ENCODE measurements around the gene IQCE. TPM values are rescaled to one million over a fixed set of nuclear protein-coding genes. Genes with fewer than 3 reads are reported as not detected.
A peak's percentile ranks its signal among the peaks of the same experiment; 100 is the strongest.

IQCE gene
- total RNA-seq, 1 experiment from 2014 or later = 16.7 TPM

DNA sequence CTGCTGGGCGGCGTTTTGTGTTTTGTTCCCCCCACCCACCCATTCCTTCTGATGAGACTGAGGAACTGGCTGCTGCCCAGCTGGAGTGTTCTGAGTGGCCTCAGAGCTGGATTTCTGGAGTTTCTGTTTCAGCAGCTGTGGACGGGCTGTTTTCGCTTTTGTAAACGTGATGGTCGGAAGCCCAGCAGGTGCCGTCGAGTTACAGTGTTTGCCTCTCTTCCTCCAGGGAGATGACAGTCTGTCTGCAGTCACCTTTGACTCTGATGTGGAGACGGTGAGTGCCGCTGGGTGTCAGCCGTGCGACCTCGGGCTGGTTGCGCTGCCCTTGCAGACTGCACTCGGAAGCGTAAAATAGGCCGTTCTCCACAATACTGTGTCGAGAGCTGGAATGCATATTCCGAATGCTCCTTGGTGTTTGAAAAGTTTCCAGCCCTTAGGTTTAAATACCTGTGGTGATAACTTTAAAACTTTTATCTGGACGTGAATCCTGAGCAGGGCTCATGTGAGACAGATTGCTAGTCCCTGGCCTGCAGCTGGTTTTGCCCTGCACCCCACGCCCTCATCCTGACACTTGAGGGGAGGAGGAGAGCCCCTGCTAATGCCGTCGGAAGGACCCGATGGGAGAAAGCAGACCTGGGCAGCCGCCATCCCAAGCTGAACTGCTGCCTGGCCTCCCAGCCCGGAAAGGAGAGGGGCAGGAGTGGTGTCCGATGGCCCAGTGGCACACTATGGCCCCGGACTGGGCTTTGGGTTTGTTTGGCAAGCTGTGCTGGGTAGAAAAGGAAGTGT, 8.3 kb downstream of the IQCE start:
- no TSS peak for BruUV-seq (replicated peaks)
- Mint-ChIP-seq H3K27me3 (ENCODE audit: insufficient read depth, unreplicated experiment) (no peaks in the 10 kb centered on the region), H3K9me3 (ENCODE audit: unreplicated experiment) (no peaks in the 10 kb centered on the region), H3K27ac (ENCODE audit: low read depth, unreplicated experiment) (no peak overlapping the region), H3K36me3 (ENCODE audit: insufficient read depth, unreplicated experiment) (peaks cover 21% of the 10 kb centered on the region), H3K4me3 (ENCODE audit: unreplicated experiment) (no peak overlapping the region), H3K4me1 (ENCODE audit: insufficient read depth, unreplicated experiment) (no peaks in the 10 kb centered on the region)
- ChIA-PET POLR2A (interaction anchor here (0.9 kb wide), 1 partner anchor 42 kb away, joined by 4 read pairs; no protein-coding TSS in a partner anchor), CTCF (interaction anchor here (1.0 kb wide), 1 partner anchor 75 kb away, joined by 3 read pairs; no protein-coding TSS in a partner anchor)
- TF ChIP-seq, protein P1, sequence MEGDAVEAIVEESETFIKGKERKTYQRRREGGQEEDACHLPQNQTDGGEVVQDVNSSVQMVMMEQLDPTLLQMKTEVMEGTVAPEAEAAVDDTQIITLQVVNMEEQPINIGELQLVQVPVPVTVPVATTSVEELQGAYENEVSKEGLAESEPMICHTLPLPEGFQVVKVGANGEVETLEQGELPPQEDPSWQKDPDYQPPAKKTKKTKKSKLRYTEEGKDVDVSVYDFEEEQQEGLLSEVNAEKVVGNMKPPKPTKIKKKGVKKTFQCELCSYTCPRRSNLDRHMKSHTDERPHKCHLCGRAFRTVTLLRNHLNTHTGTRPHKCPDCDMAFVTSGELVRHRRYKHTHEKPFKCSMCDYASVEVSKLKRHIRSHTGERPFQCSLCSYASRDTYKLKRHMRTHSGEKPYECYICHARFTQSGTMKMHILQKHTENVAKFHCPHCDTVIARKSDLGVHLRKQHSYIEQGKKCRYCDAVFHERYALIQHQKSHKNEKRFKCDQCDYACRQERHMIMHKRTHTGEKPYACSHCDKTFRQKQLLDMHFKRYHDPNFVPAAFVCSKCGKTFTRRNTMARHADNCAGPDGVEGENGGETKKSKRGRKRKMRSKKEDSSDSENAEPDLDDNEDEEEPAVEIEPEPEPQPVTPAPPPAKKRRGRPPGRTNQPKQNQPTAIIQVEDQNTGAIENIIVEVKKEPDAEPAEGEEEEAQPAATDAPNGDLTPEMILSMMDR (IDR thresholded peaks at IDR 0.05; ENCODE audit: unreplicated experiment) = no peak
- DNase-seq (ENCODE audit: unreplicated experiment) = no peak
- intact Hi-C loops (cut with micrococcal nuclease) = no loop called here

GRCh38 chr7:2567679-2568278, 9.0 kb downstream of the IQCE start:
- intact Hi-C loops (cut with micrococcal nuclease) = no loop called here
- Mint-ChIP-seq H3K9me3 (ENCODE audit: unreplicated experiment) (no peaks in the 10 kb centered on the region), H3K4me1 (ENCODE audit: insufficient read depth, unreplicated experiment) (no peaks in the 10 kb centered on the region), H3K27me3 (ENCODE audit: insufficient read depth, unreplicated experiment) (no peaks in the 10 kb centered on the region), H3K4me3 (ENCODE audit: unreplicated experiment) (no peak overlapping the region), H3K27ac (ENCODE audit: low read depth, unreplicated experiment) (no peak overlapping the region), H3K36me3 (ENCODE audit: insufficient read depth, unreplicated experiment) (peaks cover 21% of the 10 kb centered on the region)
- BruUV-seq (replicated peaks) = no TSS peak
- TF ChIP-seq, protein P1 (IDR thresholded peaks at IDR 0.05; ENCODE audit: unreplicated experiment) = no peak
- peak; percentile 6 for DNase-seq (ENCODE audit: unreplicated experiment)
- POLR2A ChIA-PET = no interaction called here
- CTCF ChIA-PET = interaction anchor here (1.0 to 1.2 kb wide), 2 partner anchors 75 to 103 kb away, joined by 3 to 6 read pairs; no protein-coding TSS in a partner anchor

DNA sequence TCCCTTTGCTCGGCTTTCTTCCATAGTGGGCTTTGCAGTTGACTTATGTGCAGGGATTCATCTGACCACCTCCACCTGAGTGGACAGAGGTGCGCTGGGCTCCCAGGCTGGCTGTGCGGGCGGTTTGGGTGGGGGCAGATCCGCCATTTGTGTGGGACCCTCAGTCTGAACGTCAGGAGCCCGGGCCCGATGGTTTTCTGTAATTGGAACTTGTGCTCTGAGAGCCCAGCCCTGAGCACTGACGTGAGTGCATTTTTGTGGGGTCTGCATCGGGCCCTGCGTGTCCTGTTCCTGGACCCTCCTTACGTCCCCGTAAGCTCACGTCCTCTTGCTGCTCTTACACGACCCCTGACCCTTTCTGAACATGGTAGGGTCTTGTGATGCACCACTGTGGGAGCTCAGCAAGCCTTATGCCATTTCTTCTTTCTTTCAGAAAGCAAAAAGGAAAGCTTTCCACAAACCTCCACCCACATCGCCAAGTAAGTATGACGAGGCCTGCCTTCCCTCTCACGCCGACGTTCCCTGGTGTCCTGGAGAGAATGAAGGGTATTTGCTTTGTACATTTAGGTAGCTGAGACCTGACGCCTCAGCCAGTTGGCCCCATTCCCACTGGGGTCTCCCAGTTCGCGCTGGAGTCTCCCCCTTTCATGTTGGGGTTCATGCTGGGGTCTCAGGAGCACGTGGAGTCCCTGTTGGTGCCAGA, 9.9 kb downstream of the IQCE start:
- TF ChIP-seq, protein P1 (IDR thresholded peaks at IDR 0.05; ENCODE audit: unreplicated experiment) = no peak
- H3K27me3 Mint-ChIP-seq (ENCODE audit: insufficient read depth, unreplicated experiment) = no peaks in the 10 kb centered on the region
- intact Hi-C loops (cut with micrococcal nuclease) = no loop called here
- H3K4me1 Mint-ChIP-seq (ENCODE audit: insufficient read depth, unreplicated experiment) = no peaks in the 10 kb centered on the region
- BruUV-seq (replicated peaks) = no TSS peak
- no peaks in the 10 kb centered on the region for H3K9me3 Mint-ChIP-seq (ENCODE audit: unreplicated experiment)
- no peak overlapping the region for H3K27ac Mint-ChIP-seq (ENCODE audit: low read depth, unreplicated experiment)
- CTCF ChIA-PET = interaction anchor here (0.7 to 1.2 kb wide), 3 partner anchors 74 to 183 kb away, joined by 3 to 6 read pairs (median 5); no protein-coding TSS in a partner anchor
- H3K36me3 Mint-ChIP-seq (ENCODE audit: insufficient read depth, unreplicated experiment) = peaks cover 18% of the 10 kb centered on the region
- no peak for DNase-seq (ENCODE audit: unreplicated experiment)
- POLR2A ChIA-PET = no interaction called here
- H3K4me3 Mint-ChIP-seq (ENCODE audit: unreplicated experiment) = no peak overlapping the region

- BruUV-seq (replicated peaks) = no TSS peak
- Mint-ChIP-seq H3K27ac (ENCODE audit: low read depth, unreplicated experiment) (no peak overlapping the region), H3K4me3 (ENCODE audit: unreplicated experiment) (no peak overlapping the region), H3K27me3 (ENCODE audit: insufficient read depth, unreplicated experiment) (no peaks in the 10 kb centered on the region), H3K9me3 (ENCODE audit: unreplicated experiment) (no peaks in the 10 kb centered on the region), H3K4me1 (ENCODE audit: insufficient read depth, unreplicated experiment) (no peaks in the 10 kb centered on the region), H3K36me3 (ENCODE audit: insufficient read depth, unreplicated experiment) (peaks cover 14% of the 10 kb centered on the region)
- intact Hi-C loops (cut with micrococcal nuclease) = no loop called here
- TF ChIP-seq, protein P1 (IDR thresholded peaks at IDR 0.05; ENCODE audit: unreplicated experiment) = no peak
- ChIA-PET POLR2A (no interaction called here), CTCF (no interaction called here)
- DNase-seq (ENCODE audit: unreplicated experiment) = no peak
These were observed 10.6 kb downstream of the IQCE start for GRCh38 chr7:2569421-2569820.
